H1 (cell line): ENCODE results near the gene MYOCOS. TPM values are rescaled to one million over a fixed set of nuclear protein-coding genes. Genes with fewer than 3 reads are reported as not detected.

Experiments used
- CTCF ChIA-PET: fragments of 300-600 bp; sonication (Branson Sonifier 250); formaldehyde crosslinking; loops from one replicate; lab custom pipeline; 2021; ENCODE audit not compliant: partially characterized antibody; lab: Charles Lee
- POLR2A ChIA-PET: fragments of 300-600 bp; sonication (Branson Sonifier 250); formaldehyde crosslinking; loops from one replicate; lab custom pipeline; 2021; ENCODE audit warnings: inconsistent platforms; ENCODE audit not compliant: partially characterized antibody; lab: Charles Lee
- DNase-seq, 2 experiments: peaks; one replicate each; pipeline versions ENCODE4 v3.0.0 to v3.0.0-alpha.2; 2010 to 2022; ENCODE audit warnings: low spot score in 2 of 2, low read depth in 1 of 2, mixed read lengths in 1 of 2
- FAIRE-seq: peaks from 2 replicates; lab custom pipeline; 2011; peaks lifted over from hg19 to GRCh38; lab: Jason Lieb, UNC
- H2AFZ ChIP-seq: 2 replicates; pipeline ENCODE4 v1.8.1; 2012; ENCODE audit warnings: low read length, inconsistent platforms
- H2AK5ac ChIP-seq: 2 replicates; pipeline ENCODE4 v1.6.1; 2013; ENCODE audit warnings: low read depth, low read length
- H2BK120ac ChIP-seq: replicated peaks from 2 replicates; pipeline ENCODE3; 2013; ENCODE audit warnings: low read depth, low read length, inconsistent platforms
- H2BK12ac ChIP-seq: 2 replicates; pipeline ENCODE4 v1.6.1; 2013; ENCODE audit warnings: low read depth, low read length
- H2BK15ac ChIP-seq: 2 replicates; pipeline ENCODE4 v1.6.1; 2013; ENCODE audit warnings: low read length
- H2BK20ac ChIP-seq: 2 replicates; pipeline ENCODE4 v1.6.1; 2013; ENCODE audit warnings: low read length
- H2BK5ac ChIP-seq: 2 replicates; pipeline ENCODE4 v1.6.1; 2013; ENCODE audit warnings: low read depth, low read length
- H3K14ac ChIP-seq: 2 replicates; pipeline ENCODE4 v1.6.1; 2013; ENCODE audit warnings: inconsistent platforms; ENCODE audit not compliant: insufficient read length
- H3K18ac ChIP-seq: 2 replicates; pipeline ENCODE4 v1.6.1; 2013; ENCODE audit warnings: low read length; ENCODE audit errors: extremely low read depth
- H3K23ac ChIP-seq: 2 replicates; pipeline ENCODE4 v1.6.1; 2013; ENCODE audit warnings: inconsistent platforms; ENCODE audit not compliant: insufficient read length
- H3K23me2 ChIP-seq: 2 replicates; pipeline ENCODE4 v1.6.1; 2013; ENCODE audit warnings: low read depth, low read length
- H3K27ac ChIP-seq: 2 replicates; pipeline ENCODE4 v1.6.1; 2011; ENCODE audit warnings: low read depth, low read length, inconsistent platforms
- H3K27me3 ChIP-seq, 4 experiments: replicated peaks in 1 of 4; 1 replicate in 1 of 4; 2 replicates in 3 of 4; pipeline versions ENCODE4 v1.6.1 to v1.8.1; 2011 to 2013; ENCODE audit warnings: low read length in 3 of 4, mild to moderate bottlenecking in 3 of 4, inconsistent platforms in 2 of 4, mixed read lengths in 2 of 4, moderate library complexity in 1 of 4; ENCODE audit not compliant: control insufficient read depth in 3 of 4, insufficient read depth in 3 of 4; ENCODE audit errors: extremely low read depth in 1 of 4
- H3K36me3 ChIP-seq, 4 experiments: 2 replicates each; pipeline versions ENCODE4 v1.6.1 to v1.8.1; 2011 to 2013; ENCODE audit warnings: mild to moderate bottlenecking in 4 of 4, low read length in 3 of 4, moderate library complexity in 2 of 4, control low read depth in 1 of 4, inconsistent platforms in 1 of 4; ENCODE audit not compliant: insufficient read depth in 4 of 4, control insufficient read depth in 2 of 4
- H3K4ac ChIP-seq: replicated peaks from 2 replicates; pipeline ENCODE3; 2013; ENCODE audit warnings: low read length, low read depth, mixed read lengths, inconsistent platforms; ENCODE audit not compliant: insufficient read length
- H3K4me1 ChIP-seq, 4 experiments: replicated peaks in 1 of 4; 1 replicate in 1 of 4; 2 replicates in 3 of 4; pipeline versions ENCODE4 v1.6.1 to v1.8.1; 2011 to 2013; ENCODE audit warnings: low read length in 3 of 4, inconsistent platforms in 2 of 4, mixed read lengths in 1 of 4; ENCODE audit not compliant: insufficient read depth in 4 of 4, control insufficient read depth in 3 of 4
- H3K4me2 ChIP-seq, 2 experiments: 2 replicates each; pipeline versions ENCODE4 v1.6.1 to v1.8.1; 2011 to 2013; ENCODE audit warnings: low read depth in 2 of 2, low read length in 2 of 2, control low read depth in 1 of 2, inconsistent platforms in 1 of 2, mild to moderate bottlenecking in 1 of 2; ENCODE audit not compliant: insufficient read depth in 1 of 2
- H3K4me3 ChIP-seq, 4 experiments: fragments of 200-600, 300-600 bp in 1 of 4; sonication (generic), shearing (Covaris generic), sonication (Bioruptor Twin) in 1 of 4; 2 replicates each; pipeline versions ENCODE4 v1.5.1 to v1.8.1; 2011 to 2016; ENCODE audit warnings: low read length in 4 of 4, low read depth in 3 of 4, control low read depth in 2 of 4, inconsistent platforms in 2 of 4, mild to moderate bottlenecking in 2 of 4, mixed read lengths in 1 of 4, moderate library complexity in 1 of 4; ENCODE audit not compliant: insufficient read depth in 2 of 4; ENCODE audit errors: extremely low read depth in 1 of 4
- H3K56ac ChIP-seq: replicated peaks from 2 replicates; pipeline ENCODE3; 2013; ENCODE audit warnings: low read depth, mild to moderate bottlenecking, mixed read lengths, low read length, inconsistent platforms; ENCODE audit not compliant: insufficient read length
- H3K79me1 ChIP-seq: 2 replicates; pipeline ENCODE4 v1.6.1; 2013; ENCODE audit warnings: low read depth, low read length, control low read depth
- H3K79me2 ChIP-seq, 2 experiments: 2 replicates each; pipeline versions ENCODE4 v1.6.1 to v1.8.1; 2012 to 2013; ENCODE audit warnings: low read length in 2 of 2, mild to moderate bottlenecking in 2 of 2, inconsistent platforms in 1 of 2; ENCODE audit not compliant: insufficient read depth in 2 of 2, control insufficient read depth in 1 of 2
- H3K9ac ChIP-seq, 4 experiments: replicated peaks in 1 of 4; 1 replicate in 1 of 4; 2 replicates in 3 of 4; pipeline versions ENCODE4 v1.6.1 to v1.8.1; 2011 to 2013; ENCODE audit warnings: low read depth in 3 of 4, low read length in 3 of 4, control low read depth in 2 of 4, mild to moderate bottlenecking in 2 of 4, moderate library complexity in 2 of 4, inconsistent platforms in 1 of 4; ENCODE audit errors: extremely low read depth in 1 of 4
- H3K9me3 ChIP-seq, 2 experiments: 2 replicates each; pipeline versions ENCODE4 v1.6.1 to v1.8.1; 2012 to 2013; ENCODE audit warnings: mild to moderate bottlenecking in 2 of 2, moderate library complexity in 2 of 2, control low read depth in 1 of 2, inconsistent platforms in 1 of 2, low read depth in 1 of 2, low read length in 1 of 2, mixed read lengths in 1 of 2; ENCODE audit not compliant: insufficient read depth in 2 of 2
- H4K20me1 ChIP-seq, 2 experiments: replicated peaks in 1 of 2; 2 replicates each; pipeline versions ENCODE3 to v1.8.1; 2011 to 2013; ENCODE audit warnings: inconsistent platforms in 2 of 2, low read length in 2 of 2, mild to moderate bottlenecking in 1 of 2; ENCODE audit not compliant: insufficient read depth in 2 of 2, control insufficient read depth in 1 of 2
- H4K5ac ChIP-seq: 2 replicates; pipeline ENCODE4 v1.6.1; 2013; ENCODE audit warnings: low read length, low read depth, mixed read lengths, inconsistent platforms; ENCODE audit not compliant: insufficient read length
- H4K8ac ChIP-seq: 2 replicates; pipeline ENCODE4 v1.8.0; 2013; ENCODE audit warnings: mild to moderate bottlenecking, moderate library complexity, low read length, inconsistent platforms; ENCODE audit not compliant: insufficient read depth; ENCODE audit errors: extremely low read depth
- H4K91ac ChIP-seq: replicated peaks from 2 replicates; pipeline ENCODE3; 2013; ENCODE audit warnings: low read length, mixed read lengths, inconsistent platforms; ENCODE audit not compliant: insufficient read length
- ATF2 ChIP-seq: IDR thresholded peaks from 2 replicates; pipeline ENCODE4 v1.6.1; 2012; ENCODE audit warnings: low read length, inconsistent platforms
- CBX5 ChIP-seq: fragments of 300-800, 300-1000 bp; sonication (generic); IDR thresholded peaks from 2 replicates; pipeline ENCODE4 v1.7.1; 2016; ENCODE audit warnings: antibody characterized with exemption, low read length, low read depth
- CTBP2 ChIP-seq: IDR thresholded peaks from 2 replicates; pipeline ENCODE4 v1.7.0; 2011; ENCODE audit warnings: borderline replicate concordance, mild to moderate bottlenecking, moderate library complexity, mixed read lengths, low read length; ENCODE audit not compliant: insufficient read depth, insufficient read length
- EGR1 ChIP-seq: IDR thresholded peaks from 2 replicates; pipeline ENCODE4 v1.6.1; 2011; ENCODE audit warnings: low read depth, low read length, borderline replicate concordance
- KDM1A ChIP-seq: fragments of 200-600, 300-600 bp; sonication (generic); IDR thresholded peaks from 2 replicates; pipeline ENCODE4 v1.7.1; 2016; ENCODE audit warnings: mild to moderate bottlenecking, low read length, borderline replicate concordance
- RXRA ChIP-seq: IDR thresholded peaks from 2 replicates; pipeline ENCODE4 v1.6.1; 2011; ENCODE audit warnings: low read depth, mild to moderate bottlenecking, low read length, moderate library complexity; ENCODE audit not compliant: insufficient read depth
- SIX5 ChIP-seq: IDR thresholded peaks from 2 replicates; pipeline ENCODE4 v1.6.1; 2011; ENCODE audit warnings: mild to moderate bottlenecking, low read depth, low read length
- SUZ12 ChIP-seq: fragments of 200-600 bp; sonication (generic); IDR thresholded peaks from 2 replicates; pipeline ENCODE4 v1.6.1; 2012; ENCODE audit warnings: mild to moderate bottlenecking, inconsistent platforms, low read length, moderate library complexity, mixed read lengths
- TAF1 ChIP-seq: IDR thresholded peaks from 2 replicates; pipeline ENCODE4 v1.6.1; 2011; ENCODE audit warnings: mild to moderate bottlenecking, low read depth, low read length
- TAF7 ChIP-seq: optimal IDR thresholded peaks from 2 replicates; pipeline ENCODE3; 2011; ENCODE audit warnings: low read depth, mild to moderate bottlenecking, inconsistent platforms, low read length, moderate library complexity, borderline replicate concordance
- TEAD4 ChIP-seq: IDR thresholded peaks from 2 replicates; pipeline ENCODE4 v1.6.1; 2012; ENCODE audit warnings: low read depth, low read length, inconsistent platforms, mixed read lengths
- WGBS, 2 experiments: shearing (Covaris generic) in 1 of 2; methylation state at CpG; one replicate each; pipeline versions ENCODE4 v1.1.6 to v1.1.7; 2013 to 2015; ENCODE audit warnings: low lambda C conversion rate in 2 of 2, mixed read lengths in 2 of 2, inconsistent platforms in 1 of 2, low coverage in 1 of 2, missing lambda C conversion rate in 1 of 2; ENCODE audit not compliant: insufficient replicate concordance in 2 of 2, insufficient coverage in 1 of 2, insufficient read length in 1 of 2; ENCODE audit errors: extremely low coverage in 1 of 2, missing lambda C conversion rate in 1 of 2; 5-methylcytosine and 5-hydroxymethylcytosine counted together
- polyA plus RNA-seq, 7 experiments: library from polyadenylated mRNA; depleted of rRNA in 3 of 7; stranded (reverse) in 5 of 7; unstranded in 2 of 7; fragments of >200 nt in 5 of 7; fragments of 200-250 nt in 2 of 7; gene quantifications; 1 replicate in 5 of 7; 2 replicates in 1 of 7; 4 replicates in 1 of 7; pipeline versions ENCODE4 v1.2.1 to v1.2.3, GENCODE V29; 2011 to 2013; ENCODE audit warnings: missing spikeins in 2 of 7, mixed read lengths in 2 of 7
- total RNA-seq: library from RNA; stranded (reverse); fragmentation: NEBNext Ultra II Directional; extraction: Animal tissue kit (Norgen Biotek cat#: 25700); gene quantifications from 2 replicates; pipeline ENCODE4 v1.2.1, GENCODE V29; 2021

MYOCOS gene
- total and polyA plus RNA-seq, 2 of the 8 experiments (the other 6 are each of a cell fraction or from before 2014, with no cell fraction given) = not detected

DNA sequence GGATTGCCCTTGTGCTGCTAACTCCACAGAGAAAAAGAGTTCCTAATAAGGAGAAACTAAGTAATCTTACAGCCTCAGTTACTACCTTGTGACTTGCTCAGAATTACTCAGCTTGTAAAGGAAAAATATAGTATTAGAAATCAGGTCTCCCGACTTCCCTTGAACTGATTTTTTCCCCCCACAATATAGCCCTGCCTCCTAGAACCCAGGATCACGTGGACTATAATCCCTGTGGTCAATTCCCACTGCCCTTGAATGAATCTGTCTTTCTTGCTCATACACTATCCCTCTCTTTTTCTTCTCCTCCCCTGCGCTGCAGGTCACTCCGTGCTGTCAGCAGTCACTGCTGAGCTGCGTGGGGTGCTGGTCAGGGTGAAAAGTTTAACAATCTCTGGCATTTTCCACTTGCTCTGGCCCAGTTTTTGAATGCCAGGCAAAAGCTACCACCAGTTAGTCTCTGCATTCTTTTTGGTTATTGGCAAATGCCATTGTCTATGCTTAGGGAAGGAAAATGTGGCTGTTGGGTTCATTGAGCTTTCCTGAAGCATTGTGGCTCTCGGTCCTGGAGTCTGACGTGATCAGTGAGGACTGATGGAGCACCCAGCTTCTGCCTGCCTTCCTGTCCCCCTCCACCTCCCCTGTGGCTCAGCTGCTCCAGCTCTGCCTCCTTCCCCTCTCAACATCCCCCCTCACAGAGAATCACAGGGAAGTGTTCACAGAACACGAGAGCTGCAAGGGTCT is 32.3 kb downstream of the MYOCOS start:
- no peak overlapping the region for H3K4me3 ChIP-seq
- H3K23ac ChIP-seq = no peak overlapping the region
- no peak overlapping the region for H2BK120ac ChIP-seq
- TF ChIP-seq EGR1 (no peak), TEAD4 (no peak), CTBP2 (no peak), CBX5 (no peak), ATF2 (no peak), TAF1 (no peak), KDM1A (no peak), SIX5 (no peak), RXRA (no peak), SUZ12 (no peak), TAF7 (no peak)
- TF ChIP-seq, all 59 proteins: peak for 0
- Histone ChIP-seq H3K4me1 (peaks cover 0 to 5% (median 0%) of the 10 kb centered on the region in 4 experiments; a peak in 1 of 7 replicates), H3K18ac (no peak overlapping the region), H4K20me1 (no peaks in the 10 kb centered on the region), H2BK15ac (no peak overlapping the region), H3K9ac (no peak overlapping the region), H4K91ac (no peak overlapping the region), H4K5ac (no peak overlapping the region), H4K8ac (no peak overlapping the region), H3K79me1 (no peaks in the 10 kb centered on the region), H3K36me3 (no peaks in the 10 kb centered on the region), H3K9me3 (no peaks in the 10 kb centered on the region), H3K4ac (no peak overlapping the region), H3K27ac (no peak overlapping the region), H3K23me2 (no peaks in the 10 kb centered on the region), H3K14ac (no peak overlapping the region), H2BK12ac (no peak overlapping the region), H3K56ac (no peak overlapping the region), H2AFZ (peak overlapping the region; percentile 28; the same call in 1 of the 2 replicates), H2BK20ac (no peak overlapping the region), H2AK5ac (no peak overlapping the region), H3K4me2 (no peak overlapping the region), H2BK5ac (no peak overlapping the region), H3K79me2 (no peaks in the 10 kb centered on the region), H3K27me3 (no peaks in the 10 kb centered on the region)
- ChIA-PET POLR2A (interaction anchor here (1.4 to 1.9 kb wide), 3 partner anchors 10 to 169 kb away, joined by 4 to 7 read pairs (median 4); partner anchors contain the start of genes PRRC2C and VAMP4), CTCF (interaction anchor here (0.6 to 9.7 kb wide), 20 partner anchors 11 to 1701 kb away, joined by 3 to 143 read pairs (median 4); partner anchors contain the start of genes METTL13 and VAMP4)
- DNase-seq (no peak), FAIRE-seq (no peak)
- WGBS, 2 experiments = 86% methylated on average over 8 of the region's 8 CpGs; no CpG with 5 or more reads in 1 of the 2 experiments
